Sigmoid colon (tissue), 7 donors: ENCODE results near the gene DPM2. TPM values are rescaled to one million over a fixed set of nuclear protein-coding genes. Genes with fewer than 3 reads are reported as not detected.

Experiments used
- DNase-seq: peaks from one replicate; pipeline ENCODE4 v3.0.0-alpha.2; 2019
- H3K27ac ChIP-seq, 4 donors: fragments of 200-600 bp; sonication (generic); one replicate each; pipeline ENCODE4 v1.5.1; 2016 to 2019; ENCODE audit warnings: mild to moderate bottlenecking in 1 of 4
- H3K27me3 ChIP-seq, 3 donors: fragments of 200-600 bp; sonication (generic); one replicate each; pipeline ENCODE4 v1.5.1; 2019; ENCODE audit warnings: mild to moderate bottlenecking in 1 of 3
- H3K36me3 ChIP-seq, 4 donors: fragments of 200-600 bp; sonication (generic); one replicate each; pipeline ENCODE4 v1.5.1; 2016 to 2019
- H3K4me1 ChIP-seq, 4 donors: fragments of 200-600 bp; sonication (generic); one replicate each; pipeline ENCODE4 v1.5.1; 2017 to 2019
- H3K4me3 ChIP-seq, 4 donors: fragments of 200-600 bp; sonication (generic); one replicate each; pipeline ENCODE4 v1.5.1; 2017 to 2019; ENCODE audit warnings: mild to moderate bottlenecking in 2 of 4, moderate library complexity in 1 of 4
- H3K9me3 ChIP-seq, 4 donors: fragments of 200-600 bp in 3 of 4; sonication (generic) in 3 of 4; one replicate each; pipeline versions ENCODE4 v1.5.1 to v1.6.1; 2013 to 2019
- EP300 ChIP-seq, 4 donors: sonication (generic); formaldehyde crosslinking; IDR thresholded peaks; one replicate each; pipeline ENCODE4 v1.6.1; 2017; ENCODE audit warnings: antibody characterized with exemption in 4 of 4
- POLR2A ChIP-seq, 2 donors: fragments of 450-650 bp; IDR thresholded peaks; one replicate each; pipeline ENCODE4 v1.6.1; 2016; ENCODE audit warnings: antibody characterized with exemption in 2 of 2, mild to moderate bottlenecking in 2 of 2, moderate library complexity in 2 of 2
- POLR2AphosphoS5 ChIP-seq, 4 donors: sonication (generic); formaldehyde crosslinking; IDR thresholded peaks; one replicate each; pipeline ENCODE4 v1.6.1; 2017; ENCODE audit warnings: antibody characterized with exemption in 4 of 4
- WGBS, 2 donors: extraction: QIAGEN DNeasy Blood & Tissue Kit; methylation state at CpG; one replicate each; pipeline ENCODE4 v1.1.7; 2013; 5-methylcytosine and 5-hydroxymethylcytosine counted together
- intact Hi-C: fragments of 100-400 bp; cut with DNase I; formaldehyde crosslinking; loops from one replicate; pipeline ENCODE4 v1.15.1; 2023
- polyA plus RNA-seq, 3 donors: library from polyadenylated mRNA; stranded (reverse); fragments of 200-250 nt; gene quantifications; one replicate each; pipeline ENCODE4 v1.2.3, GENCODE V29; 2013
- total RNA-seq, 4 donors: library from RNA; depleted of rRNA; stranded (reverse); fragments of >200 nt; gene quantifications; one replicate each; pipeline ENCODE4 v1.1.0, GENCODE V29; 2016
- TF ChIP-seq, protein P1 (sequence below), 4 experiments: fragments of 450-650 bp in 3 of 4; fragments of 200-600 bp in 1 of 4; IDR thresholded peaks; one replicate each; pipeline ENCODE4 v1.5.1; 2016 to 2019; ENCODE audit warnings: antibody characterized with exemption in 4 of 4, mild to moderate bottlenecking in 3 of 4, moderate library complexity in 2 of 4
- donor health status: healthy with polysubstance abuse.
- donor health status: Bipolar disorder and iron deficiency.
- donor health status: healthy.

The DPM2 gene
- total and polyA plus RNA-seq, 7 donors = 6.0 to 41.9 (median 11.9) TPM

DNA sequence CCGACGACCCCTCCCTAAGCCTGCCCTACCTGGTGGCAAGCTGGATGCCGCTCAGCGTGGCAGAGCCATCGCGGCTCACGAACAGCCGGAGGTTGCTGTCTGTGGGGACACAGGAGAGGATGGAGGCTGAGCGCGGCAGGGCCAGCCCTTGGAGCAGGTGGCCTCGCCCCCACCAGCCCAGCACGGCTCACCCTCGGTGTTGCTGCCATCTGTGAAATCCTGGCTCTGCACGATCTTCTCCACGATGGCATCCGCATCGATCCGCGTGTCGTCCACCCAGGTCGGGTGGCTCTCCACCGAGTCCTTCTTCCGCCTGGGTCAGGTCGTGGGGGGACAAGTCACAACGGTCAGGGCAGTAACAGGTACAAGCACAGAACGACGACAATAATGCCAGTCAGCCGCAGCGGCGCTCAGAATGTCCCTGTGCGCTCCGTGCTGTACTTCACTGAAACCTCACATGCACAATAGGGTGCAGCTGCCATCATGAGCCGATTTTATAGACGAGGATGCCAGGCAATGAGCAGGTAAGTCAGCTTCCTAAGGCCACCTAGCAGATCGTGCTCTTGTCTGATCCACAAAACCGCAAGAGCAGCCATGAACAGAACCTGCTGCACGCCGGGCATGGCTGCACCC, 7.0 kb upstream of the DPM2 start:
- DNase-seq = no peak
- intact Hi-C loops = no loop called here
- Histone ChIP-seq H3K9me3 (no peaks in the 10 kb centered on the region), H3K27me3 (no peaks in the 10 kb centered on the region), H3K36me3 (peaks cover 12 to 47% (median 25%) of the 10 kb centered on the region in 4 donors), H3K4me3 (no peak overlapping the region), H3K27ac (peak overlapping the region; percentile 1 to 48 (median 45)), H3K4me1 (peaks cover 0 to 44% (median 38%) of the 10 kb centered on the region in 4 donors)
- 91 to 94% methylated on average over 38 of the region's 38 CpGs for WGBS, 2 donors
- no peak for TF ChIP-seq POLR2AphosphoS5 (IDR thresholded peaks at IDR 0.05)
- TF ChIP-seq EP300 (IDR thresholded peaks at IDR 0.05) = no peak
- TF ChIP-seq, protein P1, sequence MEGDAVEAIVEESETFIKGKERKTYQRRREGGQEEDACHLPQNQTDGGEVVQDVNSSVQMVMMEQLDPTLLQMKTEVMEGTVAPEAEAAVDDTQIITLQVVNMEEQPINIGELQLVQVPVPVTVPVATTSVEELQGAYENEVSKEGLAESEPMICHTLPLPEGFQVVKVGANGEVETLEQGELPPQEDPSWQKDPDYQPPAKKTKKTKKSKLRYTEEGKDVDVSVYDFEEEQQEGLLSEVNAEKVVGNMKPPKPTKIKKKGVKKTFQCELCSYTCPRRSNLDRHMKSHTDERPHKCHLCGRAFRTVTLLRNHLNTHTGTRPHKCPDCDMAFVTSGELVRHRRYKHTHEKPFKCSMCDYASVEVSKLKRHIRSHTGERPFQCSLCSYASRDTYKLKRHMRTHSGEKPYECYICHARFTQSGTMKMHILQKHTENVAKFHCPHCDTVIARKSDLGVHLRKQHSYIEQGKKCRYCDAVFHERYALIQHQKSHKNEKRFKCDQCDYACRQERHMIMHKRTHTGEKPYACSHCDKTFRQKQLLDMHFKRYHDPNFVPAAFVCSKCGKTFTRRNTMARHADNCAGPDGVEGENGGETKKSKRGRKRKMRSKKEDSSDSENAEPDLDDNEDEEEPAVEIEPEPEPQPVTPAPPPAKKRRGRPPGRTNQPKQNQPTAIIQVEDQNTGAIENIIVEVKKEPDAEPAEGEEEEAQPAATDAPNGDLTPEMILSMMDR (IDR thresholded peaks at IDR 0.05) = no peak
- TF ChIP-seq POLR2A (IDR thresholded peaks at IDR 0.05) = no peak

DNA sequence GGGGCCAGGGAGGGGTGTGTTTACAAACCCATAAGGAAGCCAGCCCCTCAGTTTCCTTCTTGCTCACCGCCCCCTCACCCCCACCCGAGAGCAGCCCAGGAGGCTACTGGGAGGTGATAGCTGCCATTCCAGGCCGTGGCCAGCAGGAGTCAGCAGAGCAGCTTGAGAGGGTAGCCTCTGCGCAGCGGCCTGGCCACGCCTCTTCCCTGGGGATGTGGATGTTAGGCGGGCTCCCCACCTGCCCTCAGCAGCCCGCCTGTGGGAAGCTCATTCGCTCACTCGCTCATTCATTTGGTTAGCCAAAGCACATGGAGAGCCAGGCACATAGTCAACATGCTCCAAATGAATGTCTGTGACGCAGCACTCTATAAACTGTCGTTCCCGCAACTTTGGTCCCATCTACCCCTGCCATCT, 6.1 kb upstream of the DPM2 start:
- WGBS, 2 donors = 27 to 29% methylated on average over 13 of the region's 13 CpGs
- TF ChIP-seq POLR2A (IDR thresholded peaks at IDR 0.05) (no peak), EP300 (IDR thresholded peaks at IDR 0.05) (no peak), POLR2AphosphoS5 (IDR thresholded peaks at IDR 0.05) (peak in 3 of 4 donors; percentile 19 to 34 (median 32))
- TF ChIP-seq, protein P1 (IDR thresholded peaks at IDR 0.05) = peak; percentile 84 to 97 (median 95)
- Histone ChIP-seq H3K27ac (peak overlapping the region; percentile 1 to 48 (median 45)), H3K4me1 (peaks cover 0 to 38% (median 35%) of the 10 kb centered on the region in 4 donors), H3K27me3 (no peaks in the 10 kb centered on the region), H3K9me3 (no peaks in the 10 kb centered on the region), H3K36me3 (peaks cover 12 to 47% (median 25%) of the 10 kb centered on the region in 4 donors), H3K4me3 (no peak overlapping the region)
- intact Hi-C loops = loop anchor here (1.0 kb wide), 3 partner anchors 37 to 174 kb away; partner anchors contain the start of gene EEIG1
- peak; percentile 94 for DNase-seq

DNA sequence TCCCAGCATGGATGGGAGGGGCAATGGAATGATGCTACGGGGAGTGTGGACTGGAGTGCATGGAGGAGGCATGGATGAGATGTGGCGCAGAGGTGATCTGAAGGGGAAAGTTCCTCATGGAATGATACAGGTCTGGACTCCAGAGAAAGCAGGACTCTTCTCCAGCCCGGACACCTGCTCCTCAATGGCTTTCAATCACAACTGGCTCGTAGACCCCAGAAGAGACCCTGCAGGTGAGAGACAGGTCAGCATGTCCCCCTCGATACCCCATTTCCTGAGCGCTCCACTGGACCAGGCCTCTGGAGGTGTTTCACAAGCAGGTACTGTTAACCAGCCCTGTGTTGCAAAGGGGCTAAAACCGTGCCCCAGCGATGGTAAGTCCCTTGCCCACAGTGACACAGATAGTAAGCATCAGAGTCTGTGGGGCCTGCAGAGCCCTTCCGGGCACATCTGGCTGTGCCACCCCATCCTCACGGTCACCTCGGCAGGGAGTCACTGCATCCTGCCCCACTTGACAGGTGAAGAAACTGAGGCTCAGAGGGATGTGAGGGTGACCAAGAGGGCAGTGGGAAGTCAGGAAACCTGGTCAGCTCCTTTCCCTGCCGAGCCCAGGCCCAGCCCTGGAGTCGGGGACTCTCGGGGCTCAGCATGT, 5.5 kb upstream of the DPM2 start:
- no peak for DNase-seq
- H3K27ac ChIP-seq = peak overlapping the region in 3 of 4 donors; percentile 43 to 48 (median 47)
- peaks cover 0 to 44% (median 41%) of the 10 kb centered on the region in 4 donors for H3K4me1 ChIP-seq
- intact Hi-C loops = loop anchor here (1.0 kb wide), 3 partner anchors 37 to 174 kb away; partner anchors contain the start of gene EEIG1
- peaks cover 12 to 47% (median 25%) of the 10 kb centered on the region in 4 donors for H3K36me3 ChIP-seq
- H3K9me3 ChIP-seq = no peaks in the 10 kb centered on the region
- H3K27me3 ChIP-seq = no peaks in the 10 kb centered on the region
- no peak overlapping the region for H3K4me3 ChIP-seq
- TF ChIP-seq POLR2A (IDR thresholded peaks at IDR 0.05) (no peak), EP300 (IDR thresholded peaks at IDR 0.05) (no peak)
- TF ChIP-seq, protein P1 (IDR thresholded peaks at IDR 0.05) = no peak
- 75 to 80% methylated on average over 14 of the region's 14 CpGs for WGBS, 2 donors

DNA sequence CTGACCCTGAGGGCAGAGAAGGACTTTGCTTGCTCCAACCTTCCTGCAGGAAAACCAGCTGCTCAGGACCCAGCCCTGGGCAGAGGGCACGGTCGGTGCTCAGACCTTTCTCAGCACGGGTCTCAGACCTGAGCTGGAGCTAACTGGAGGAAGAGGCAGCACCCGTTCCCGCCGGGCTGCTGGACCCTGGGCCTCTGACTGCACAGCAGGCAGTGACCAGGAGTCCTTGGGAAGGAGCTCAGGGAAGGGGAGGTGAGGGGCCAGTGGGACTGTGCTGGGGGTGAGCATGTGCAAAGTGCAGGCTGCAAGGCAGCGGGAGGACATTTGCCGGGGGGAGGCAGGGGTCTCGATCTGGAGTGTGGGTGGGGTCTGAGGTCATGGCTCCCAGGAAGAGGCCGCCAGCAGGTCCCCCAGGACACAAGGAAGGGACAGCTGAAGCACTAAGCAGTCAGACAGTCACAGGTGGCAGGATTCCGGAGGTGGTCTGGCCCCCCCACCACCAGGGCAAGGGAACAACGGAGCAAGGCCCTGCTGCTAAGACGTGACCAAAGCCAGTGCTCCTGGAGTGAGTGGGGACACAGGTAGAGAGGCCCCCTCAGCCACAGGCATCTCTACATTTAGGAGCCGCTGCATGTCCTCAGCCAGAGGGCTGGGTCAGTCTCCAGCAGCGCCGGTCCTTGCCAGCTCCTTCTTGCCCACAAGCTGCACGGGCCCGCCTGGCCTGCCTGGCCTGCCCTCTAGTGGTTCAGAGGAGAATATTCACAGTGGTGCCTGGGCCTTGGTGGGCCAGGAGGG, 4.8 kb upstream of the DPM2 start:
- WGBS, 2 donors = 62 to 67% methylated on average over 18 of the region's 18 CpGs
- intact Hi-C loops = loop anchor here (1.0 kb wide), 3 partner anchors 38 to 175 kb away; partner anchors contain the start of gene EEIG1
- H3K36me3 ChIP-seq = peaks cover 12 to 47% (median 23%) of the 10 kb centered on the region in 4 donors
- no peaks in the 10 kb centered on the region for H3K9me3 ChIP-seq
- H3K27me3 ChIP-seq = no peaks in the 10 kb centered on the region
- peak; percentile 91 for DNase-seq
- no peak overlapping the region for H3K4me3 ChIP-seq
- peaks cover 0 to 48% (median 45%) of the 10 kb centered on the region in 4 donors for H3K4me1 ChIP-seq
- H3K27ac ChIP-seq = peak overlapping the region in 3 of 4 donors; percentile 45 to 53 (median 47)
- TF ChIP-seq POLR2A (IDR thresholded peaks at IDR 0.05) = no peak
- TF ChIP-seq POLR2AphosphoS5 (IDR thresholded peaks at IDR 0.05) = peak in 1 of 4 donors; percentile 38
- TF ChIP-seq, protein P1 (IDR thresholded peaks at IDR 0.05) = peak; percentile 92 to 95 (median 94)
- TF ChIP-seq EP300 (IDR thresholded peaks at IDR 0.05) = no peak
